GM23338 (cell line): ENCODE data around the gene HSF2BP. TPM values are rescaled to one million over a fixed set of nuclear protein-coding genes. Genes with fewer than 3 reads are reported as not detected.

Experiments
- ATAC-seq: fragments of 200-7000 bp; cut with Tn5 transposase; 3 replicates; pipeline ENCODE4 v1.9.1; 2020
- DNase-seq: peaks from one replicate; pipeline ENCODE4 v3.0.0-alpha.2; 2015; ENCODE audit warnings: low spot score
- H2AFZ ChIP-seq: fragments of 200-600 bp; sonication (generic); 2 replicates; pipeline ENCODE4 v1.8.0; 2016; ENCODE audit warnings: antibody characterized with exemption, mild to moderate bottlenecking, moderate library complexity
- H3F3A ChIP-seq: fragments of 200-600 bp; sonication (generic); replicated peaks from 2 replicates; pipeline ENCODE4 v1.8.0; 2017; ENCODE audit warnings: antibody characterized with exemption, mixed run types, low read depth
- H3K27ac ChIP-seq: fragments of 200-600 bp; sonication (generic); 2 replicates; pipeline ENCODE4 v1.6.1; 2016; ENCODE audit warnings: low read depth
- H3K27me3 ChIP-seq: fragments of 200-600 bp; sonication (generic); 2 replicates; pipeline ENCODE4 v1.8.0; 2016; ENCODE audit warnings: mild to moderate bottlenecking, mixed run types, moderate library complexity; ENCODE audit not compliant: insufficient read depth
- H3K36me3 ChIP-seq: fragments of 200-600 bp; sonication (generic); 2 replicates; pipeline ENCODE4 v1.8.0; 2016; ENCODE audit warnings: mild to moderate bottlenecking; ENCODE audit not compliant: insufficient read depth
- H3K4me1 ChIP-seq: fragments of 200-600 bp; sonication (generic); 2 replicates; pipeline ENCODE4 v1.8.0; 2016; ENCODE audit warnings: mild to moderate bottlenecking, moderate library complexity; ENCODE audit not compliant: insufficient read depth
- H3K4me2 ChIP-seq: fragments of 200-600 bp; sonication (generic); 2 replicates; pipeline ENCODE4 v1.7.1; 2017; ENCODE audit warnings: mixed run types
- H3K4me3 ChIP-seq: fragments of 200-600 bp; sonication (generic); 2 replicates; pipeline ENCODE4 v1.6.1; 2016; ENCODE audit warnings: mixed run types
- H3K79me2 ChIP-seq: fragments of 200-600 bp; sonication (generic); replicated peaks from 2 replicates; pipeline ENCODE4 v1.8.0; 2017; ENCODE audit warnings: mild to moderate bottlenecking; ENCODE audit not compliant: insufficient read depth
- H3K9me2 ChIP-seq: fragments of 200-600 bp; sonication (generic); 2 replicates; pipeline ENCODE4 v1.8.0; 2017; ENCODE audit not compliant: insufficient read depth
- H4K20me1 ChIP-seq: fragments of 200-600 bp; sonication (generic); replicated peaks from 2 replicates; pipeline ENCODE4 v1.8.0; 2017; ENCODE audit warnings: mild to moderate bottlenecking; ENCODE audit not compliant: insufficient read depth
- H3K27ac Mint-ChIP-seq: 2 replicates; pipeline ENCODE4 v1.8.0; 2020; ENCODE audit warnings: inconsistent platforms, mild to moderate bottlenecking, moderate library complexity, mixed read lengths
- H3K27me3 Mint-ChIP-seq: 3 replicates; pipeline ENCODE4 v1.8.0; 2022; ENCODE audit warnings: low read depth, mild to moderate bottlenecking, moderate library complexity, mixed read lengths, inconsistent platforms; ENCODE audit not compliant: insufficient read depth, poor library complexity
- H3K36me3 Mint-ChIP-seq: 3 replicates; pipeline ENCODE4 v1.8.0; 2021; ENCODE audit warnings: low read depth, mild to moderate bottlenecking, inconsistent platforms, moderate library complexity, mixed read lengths
- H3K4me1 Mint-ChIP-seq: 3 replicates; pipeline ENCODE4 v1.8.0; 2020; ENCODE audit warnings: mild to moderate bottlenecking, inconsistent platforms, mixed read lengths
- H3K4me3 Mint-ChIP-seq: 3 replicates; pipeline ENCODE4 v1.8.0; 2021; ENCODE audit warnings: moderate library complexity, mild to moderate bottlenecking, inconsistent platforms, mixed read lengths
- H3K9me3 Mint-ChIP-seq: 3 replicates; pipeline ENCODE4 v1.8.0; 2020; ENCODE audit warnings: moderate library complexity, mild to moderate bottlenecking, inconsistent platforms, mixed read lengths
- CTCF ChIP-seq, 2 experiments: fragments of 200-600 bp in 1 of 2; sonication (generic) in 1 of 2; conservative IDR thresholded peaks; 2 replicates each; pipeline versions ENCODE4 v1.5.1 to v1.6.1; 2016 to 2017; ENCODE audit warnings: antibody characterized with exemption in 2 of 2, low read depth in 2 of 2, mild to moderate bottlenecking in 2 of 2, moderate library complexity in 1 of 2
- EZH2 ChIP-seq: fragments of 200-600 bp; sonication (generic); IDR thresholded peaks from one replicate; pipeline ENCODE4 v1.8.0; 2017; ENCODE audit warnings: antibody characterized with exemption, mild to moderate bottlenecking, low read depth; ENCODE audit not compliant: unreplicated experiment
- POLR2AphosphoS5 ChIP-seq: IDR thresholded peaks from 2 replicates; pipeline ENCODE4 v1.6.1; 2016; ENCODE audit warnings: antibody characterized with exemption, low read depth
- STAT1 ChIP-seq: IDR thresholded peaks from one replicate; pipeline ENCODE4 v1.6.1; 2016; ENCODE audit warnings: antibody characterized with exemption; ENCODE audit not compliant: unreplicated experiment
- ZNF114 ChIP-seq: fragments of 250-450 bp; sonication (Bioruptor Pico); IDR thresholded peaks from 2 replicates; pipeline ENCODE4 v1.5.0; 2020; ENCODE audit warnings: mild to moderate bottlenecking, moderate library complexity
- ZNF331 ChIP-seq: fragments of 250-450 bp; sonication (Bioruptor Pico); IDR thresholded peaks from 2 replicates; pipeline ENCODE4 v1.5.0; 2020; ENCODE audit warnings: low read depth, mild to moderate bottlenecking, moderate library complexity
- polyA plus RNA-seq: library from polyadenylated mRNA; unstranded; fragments of >200 nt; fragmentation: Nextera tagmentation; extraction: Ambion mirVana; gene quantifications from 2 replicates; pipeline ENCODE4 v1.2.1, GENCODE V29; 2016
- total RNA-seq: library from RNA; depleted of rRNA; stranded (reverse); fragments of >200 nt; shearing (Covaris generic); gene quantifications from 2 replicates; pipeline ENCODE4 v1.2.3, GENCODE V29; 2014
- TF ChIP-seq, protein P1 (sequence below): IDR thresholded peaks from 2 replicates; pipeline ENCODE4 v1.6.1; 2016; ENCODE audit warnings: antibody characterized with exemption
- TF ChIP-seq, protein P2 (sequence below): fragments of 250-450 bp; sonication (Bioruptor Pico); IDR thresholded peaks from 2 replicates; pipeline ENCODE4 v1.5.0; 2020; ENCODE audit warnings: mild to moderate bottlenecking, moderate library complexity

Gene HSF2BP
- total and polyA plus RNA-seq, 2 experiments from 2014 or later = 0.78 to 2.0 TPM

DNA sequence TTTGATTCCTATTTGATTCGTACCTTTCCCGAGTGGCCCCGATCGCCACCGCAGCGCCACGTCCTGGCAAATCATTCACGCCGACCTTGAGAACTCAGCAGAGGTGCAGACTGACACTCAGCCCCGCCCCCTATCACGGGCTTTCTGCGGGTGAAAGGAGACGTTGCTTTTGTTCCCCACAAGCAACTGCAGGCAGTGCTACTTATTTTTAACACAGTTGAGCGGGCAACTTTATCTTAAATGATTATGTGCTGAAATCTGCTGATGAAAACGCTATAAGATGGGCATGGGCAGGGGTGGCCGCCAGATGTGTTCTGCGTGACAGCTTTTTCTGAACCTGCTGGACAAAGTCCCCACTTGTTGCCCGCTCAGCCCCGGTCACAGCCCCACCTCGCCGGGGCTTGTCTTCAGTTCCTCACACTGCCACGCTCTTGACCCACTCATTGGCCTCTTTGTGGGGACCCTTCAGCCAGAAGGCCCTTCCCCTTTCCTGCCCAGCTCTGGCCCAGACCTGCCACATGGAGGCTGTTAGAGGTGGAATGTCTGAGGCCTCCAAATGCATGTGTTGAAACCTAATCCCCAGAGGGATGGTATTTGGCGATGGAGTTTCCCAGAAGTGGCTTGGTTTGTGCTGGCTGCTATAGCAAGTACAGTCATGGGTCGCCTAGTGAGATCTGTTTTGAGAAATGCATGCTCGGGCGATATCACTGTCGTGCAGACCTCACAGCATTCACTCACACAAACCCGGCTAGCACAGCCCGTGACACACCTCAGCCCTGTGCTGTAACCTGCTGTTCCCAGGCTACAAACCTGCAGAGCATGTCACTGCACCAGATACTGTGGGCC lies 44.0 kb upstream of the HSF2BP start:
- peak; percentile 68 for ATAC-seq
- H3K27ac Mint-ChIP-seq = no peak overlapping the region
- H3K36me3 ChIP-seq = no peaks in the 10 kb centered on the region
- H3K9me2 ChIP-seq = no peaks in the 10 kb centered on the region
- H3K27me3 Mint-ChIP-seq = peaks cover 3% of the 10 kb centered on the region
- 0 out of 2 replicates have a peak overlapping the region, but pooled peaks have one; percentile 34 for H3K27ac ChIP-seq
- peak overlapping the region; percentile 12 for H2AFZ ChIP-seq
- no peaks in the 10 kb centered on the region for H3K36me3 Mint-ChIP-seq
- no peak overlapping the region for H3K4me3 ChIP-seq
- H3F3A ChIP-seq = peaks cover 2% of the 10 kb centered on the region; the same call in 1 of the 2 replicates
- no peaks in the 10 kb centered on the region for H4K20me1 ChIP-seq
- H3K4me1 ChIP-seq = peaks cover 4% of the 10 kb centered on the region
- H3K9me3 Mint-ChIP-seq = no peaks in the 10 kb centered on the region
- H3K79me2 ChIP-seq = no peaks in the 10 kb centered on the region
- H3K4me2 ChIP-seq = peak overlapping the region; percentile 38; the same call in 1 of the 2 replicates
- peaks cover 12% of the 10 kb centered on the region for H3K4me1 Mint-ChIP-seq
- no peak overlapping the region; the same call in 2 of the 3 replicates for H3K4me3 Mint-ChIP-seq
- peak; percentile 67 for DNase-seq
- H3K27me3 ChIP-seq = no peaks in the 10 kb centered on the region
- TF ChIP-seq CTCF (conservative IDR thresholded peaks at IDR 0.05; ENCODE audit: low read depth in 2 of 2) = 0 out of 4 replicates have a peak, but pooled peaks of 1 of the 2 experiments have one; percentile 10
- no peak for TF ChIP-seq STAT1

DNA sequence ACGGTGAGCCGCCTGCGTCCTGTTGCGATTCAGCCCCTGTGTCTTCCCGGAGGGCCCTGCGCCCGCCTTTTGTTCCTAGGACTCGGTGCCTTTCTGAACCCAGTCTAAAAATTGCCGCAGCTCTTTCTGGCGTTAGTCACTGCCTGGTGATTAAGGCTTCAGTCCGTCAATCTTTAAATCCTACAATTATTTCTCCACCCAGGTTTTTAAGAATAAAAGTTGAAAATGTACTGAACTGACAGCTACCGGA lies 43.4 kb upstream of the HSF2BP start:
- H2AFZ ChIP-seq = peak overlapping the region; percentile 12
- DNase-seq = peak; percentile 31
- H3K9me3 Mint-ChIP-seq = no peaks in the 10 kb centered on the region
- no peak overlapping the region for H3K4me3 Mint-ChIP-seq
- 0 out of 2 replicates have a peak, but pooled peaks cover 2% of the 10 kb centered on the region for H4K20me1 ChIP-seq
- H3K4me3 ChIP-seq = no peak overlapping the region
- peak; percentile 18 for ATAC-seq
- H3K27me3 ChIP-seq = no peaks in the 10 kb centered on the region
- H3K27ac ChIP-seq = 0 out of 2 replicates have a peak overlapping the region, but pooled peaks have one; percentile 34
- peaks cover 4% of the 10 kb centered on the region for H3K4me1 ChIP-seq
- H3K27me3 Mint-ChIP-seq = peaks cover 3% of the 10 kb centered on the region
- H3K36me3 Mint-ChIP-seq = 0 out of 3 replicates have a peak, but pooled peaks cover 2% of the 10 kb centered on the region
- H3K9me2 ChIP-seq = no peaks in the 10 kb centered on the region
- no peak overlapping the region for H3K27ac Mint-ChIP-seq
- peaks cover 13% of the 10 kb centered on the region for H3K4me1 Mint-ChIP-seq
- H3K36me3 ChIP-seq = no peaks in the 10 kb centered on the region
- no peaks in the 10 kb centered on the region for H3K79me2 ChIP-seq
- peak overlapping the region; percentile 38; the same call in 1 of the 2 replicates for H3K4me2 ChIP-seq
- H3F3A ChIP-seq = peaks cover 2% of the 10 kb centered on the region; the same call in 1 of the 2 replicates
- TF ChIP-seq CTCF (conservative IDR thresholded peaks at IDR 0.05; ENCODE audit: low read depth in 2 of 2) (no peak), POLR2AphosphoS5 (no peak), STAT1 (no peak), ZNF114 (CRISPR knock-in tag) (no peak), EZH2 (no peak), ZNF331 (no peak)
- TF ChIP-seq, protein P1, sequence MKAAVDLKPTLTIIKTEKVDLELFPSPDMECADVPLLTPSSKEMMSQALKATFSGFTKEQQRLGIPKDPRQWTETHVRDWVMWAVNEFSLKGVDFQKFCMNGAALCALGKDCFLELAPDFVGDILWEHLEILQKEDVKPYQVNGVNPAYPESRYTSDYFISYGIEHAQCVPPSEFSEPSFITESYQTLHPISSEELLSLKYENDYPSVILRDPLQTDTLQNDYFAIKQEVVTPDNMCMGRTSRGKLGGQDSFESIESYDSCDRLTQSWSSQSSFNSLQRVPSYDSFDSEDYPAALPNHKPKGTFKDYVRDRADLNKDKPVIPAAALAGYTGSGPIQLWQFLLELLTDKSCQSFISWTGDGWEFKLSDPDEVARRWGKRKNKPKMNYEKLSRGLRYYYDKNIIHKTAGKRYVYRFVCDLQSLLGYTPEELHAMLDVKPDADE = no peak
- TF ChIP-seq, protein P2, sequence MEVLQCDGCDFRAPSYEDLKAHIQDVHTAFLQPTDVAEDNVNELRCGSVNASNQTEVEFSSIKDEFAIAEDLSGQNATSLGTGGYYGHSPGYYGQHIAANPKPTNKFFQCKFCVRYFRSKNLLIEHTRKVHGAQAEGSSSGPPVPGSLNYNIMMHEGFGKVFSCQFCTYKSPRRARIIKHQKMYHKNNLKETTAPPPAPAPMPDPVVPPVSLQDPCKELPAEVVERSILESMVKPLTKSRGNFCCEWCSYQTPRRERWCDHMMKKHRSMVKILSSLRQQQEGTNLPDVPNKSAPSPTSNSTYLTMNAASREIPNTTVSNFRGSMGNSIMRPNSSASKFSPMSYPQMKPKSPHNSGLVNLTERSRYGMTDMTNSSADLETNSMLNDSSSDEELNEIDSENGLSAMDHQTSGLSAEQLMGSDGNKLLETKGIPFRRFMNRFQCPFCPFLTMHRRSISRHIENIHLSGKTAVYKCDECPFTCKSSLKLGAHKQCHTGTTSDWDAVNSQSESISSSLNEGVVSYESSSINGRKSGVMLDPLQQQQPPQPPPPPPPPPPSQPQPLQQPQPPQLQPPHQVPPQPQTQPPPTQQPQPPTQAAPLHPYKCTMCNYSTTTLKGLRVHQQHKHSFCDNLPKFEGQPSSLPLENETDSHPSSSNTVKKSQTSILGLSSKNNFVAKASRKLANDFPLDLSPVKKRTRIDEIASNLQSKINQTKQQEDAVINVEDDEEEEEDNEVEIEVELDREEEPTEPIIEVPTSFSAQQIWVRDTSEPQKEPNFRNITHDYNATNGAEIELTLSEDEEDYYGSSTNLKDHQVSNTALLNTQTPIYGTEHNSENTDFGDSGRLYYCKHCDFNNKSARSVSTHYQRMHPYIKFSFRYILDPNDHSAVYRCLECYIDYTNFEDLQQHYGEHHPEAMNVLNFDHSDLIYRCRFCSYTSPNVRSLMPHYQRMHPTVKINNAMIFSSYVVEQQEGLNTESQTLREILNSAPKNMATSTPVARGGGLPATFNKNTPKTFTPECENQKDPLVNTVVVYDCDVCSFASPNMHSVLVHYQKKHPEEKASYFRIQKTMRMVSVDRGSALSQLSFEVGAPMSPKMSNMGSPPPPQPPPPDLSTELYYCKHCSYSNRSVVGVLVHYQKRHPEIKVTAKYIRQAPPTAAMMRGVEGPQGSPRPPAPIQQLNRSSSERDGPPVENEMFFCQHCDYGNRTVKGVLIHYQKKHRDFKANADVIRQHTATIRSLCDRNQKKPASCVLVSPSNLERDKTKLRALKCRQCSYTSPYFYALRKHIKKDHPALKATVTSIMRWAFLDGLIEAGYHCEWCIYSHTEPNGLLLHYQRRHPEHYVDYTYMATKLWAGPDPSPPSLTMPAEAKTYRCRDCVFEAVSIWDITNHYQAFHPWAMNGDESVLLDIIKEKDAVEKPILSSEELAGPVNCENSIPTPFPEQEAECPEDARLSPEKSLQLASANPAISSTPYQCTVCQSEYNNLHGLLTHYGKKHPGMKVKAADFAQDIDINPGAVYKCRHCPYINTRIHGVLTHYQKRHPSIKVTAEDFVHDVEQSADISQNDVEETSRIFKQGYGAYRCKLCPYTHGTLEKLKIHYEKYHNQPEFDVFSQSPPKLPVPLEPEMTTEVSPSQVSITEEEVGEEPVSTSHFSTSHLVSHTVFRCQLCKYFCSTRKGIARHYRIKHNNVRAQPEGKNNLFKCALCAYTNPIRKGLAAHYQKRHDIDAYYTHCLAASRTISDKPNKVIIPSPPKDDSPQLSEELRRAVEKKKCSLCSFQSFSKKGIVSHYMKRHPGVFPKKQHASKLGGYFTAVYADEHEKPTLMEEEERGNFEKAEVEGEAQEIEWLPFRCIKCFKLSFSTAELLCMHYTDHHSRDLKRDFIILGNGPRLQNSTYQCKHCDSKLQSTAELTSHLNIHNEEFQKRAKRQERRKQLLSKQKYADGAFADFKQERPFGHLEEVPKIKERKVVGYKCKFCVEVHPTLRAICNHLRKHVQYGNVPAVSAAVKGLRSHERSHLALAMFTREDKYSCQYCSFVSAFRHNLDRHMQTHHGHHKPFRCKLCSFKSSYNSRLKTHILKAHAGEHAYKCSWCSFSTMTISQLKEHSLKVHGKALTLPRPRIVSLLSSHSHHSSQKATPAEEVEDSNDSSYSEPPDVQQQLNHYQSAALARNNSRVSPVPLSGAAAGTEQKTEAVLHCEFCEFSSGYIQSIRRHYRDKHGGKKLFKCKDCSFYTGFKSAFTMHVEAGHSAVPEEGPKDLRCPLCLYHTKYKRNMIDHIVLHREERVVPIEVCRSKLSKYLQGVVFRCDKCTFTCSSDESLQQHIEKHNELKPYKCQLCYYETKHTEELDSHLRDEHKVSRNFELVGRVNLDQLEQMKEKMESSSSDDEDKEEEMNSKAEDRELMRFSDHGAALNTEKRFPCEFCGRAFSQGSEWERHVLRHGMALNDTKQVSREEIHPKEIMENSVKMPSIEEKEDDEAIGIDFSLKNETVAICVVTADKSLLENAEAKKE (CRISPR knock-in tag) = no peak
